IPS DF 4.7 (cell line): ENCODE measurements around the gene NEURL1B.
"Not testable (repeated sequence)": the region's sequence is repeated elsewhere in the genome, so short reads cannot be mapped to it uniquely, and the experiment has no call there.

Experiments used
- DNase-seq: peaks from one replicate; pipeline ENCODE4 v3.0.0-alpha.2; 2013; ENCODE audit warnings: low spot score; ENCODE audit errors: extremely low read depth

Gene NEURL1B

GRCh38 chr5:172676914-172677475 lies 35.9 kb downstream of the NEURL1B start:
- DNase-seq = no peak

- DNase-seq = not testable (repeated sequence)
These were observed 37.4 kb downstream of the NEURL1B start for GRCh38 chr5:172678362-172678874.

GRCh38 chr5:172678902-172679301 lies 37.8 kb downstream of the NEURL1B start:
- no peak for DNase-seq

DNA sequence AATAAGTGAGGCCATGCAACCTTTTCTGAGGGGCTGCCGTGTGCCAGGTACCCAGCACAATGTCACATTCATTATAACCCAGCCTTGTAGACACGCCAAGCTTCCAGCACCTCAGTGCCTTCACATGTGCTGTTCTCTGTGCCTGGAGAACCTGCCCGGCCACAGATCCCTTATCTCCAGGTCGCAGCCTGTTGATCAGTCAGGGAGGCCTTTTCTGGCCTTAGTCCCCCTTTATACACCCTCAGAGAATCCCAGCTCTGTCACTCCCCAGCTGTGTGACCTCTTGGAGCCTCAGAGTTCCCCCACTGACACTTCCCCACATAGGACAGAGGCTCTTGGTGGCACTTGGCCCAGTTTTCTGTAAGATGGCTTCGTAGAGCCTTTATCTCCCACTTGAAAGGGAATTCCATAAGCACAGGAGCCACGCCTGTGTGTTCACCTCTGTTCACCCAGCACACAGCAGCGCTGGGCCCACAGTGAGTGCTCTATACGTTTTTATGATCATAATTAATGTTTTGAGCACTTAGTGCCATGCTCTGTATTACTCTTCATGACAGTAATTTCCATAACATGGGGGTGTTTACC lies 38.7 kb downstream of the NEURL1B start:
- no peak for DNase-seq

DNA sequence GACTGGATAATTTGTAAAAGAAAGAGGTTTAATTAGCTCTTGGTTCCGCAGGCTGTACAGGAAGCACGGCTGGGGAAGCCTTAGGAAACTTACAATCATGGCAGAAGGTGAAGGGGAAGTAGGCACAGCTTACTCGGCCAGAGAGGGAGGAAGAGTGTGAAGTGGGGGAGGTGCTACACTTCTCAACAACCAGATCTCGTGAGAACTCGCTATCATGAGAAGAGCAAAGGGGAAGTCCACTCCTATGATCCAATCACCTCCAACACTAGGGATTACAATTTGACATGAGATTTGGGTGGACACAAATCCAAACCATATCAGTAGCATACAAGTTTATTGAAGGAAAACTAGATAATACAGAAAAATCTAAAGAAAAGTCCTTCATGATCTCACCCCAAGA lies 39.9 kb downstream of the NEURL1B start:
- DNase-seq = no peak

DNA sequence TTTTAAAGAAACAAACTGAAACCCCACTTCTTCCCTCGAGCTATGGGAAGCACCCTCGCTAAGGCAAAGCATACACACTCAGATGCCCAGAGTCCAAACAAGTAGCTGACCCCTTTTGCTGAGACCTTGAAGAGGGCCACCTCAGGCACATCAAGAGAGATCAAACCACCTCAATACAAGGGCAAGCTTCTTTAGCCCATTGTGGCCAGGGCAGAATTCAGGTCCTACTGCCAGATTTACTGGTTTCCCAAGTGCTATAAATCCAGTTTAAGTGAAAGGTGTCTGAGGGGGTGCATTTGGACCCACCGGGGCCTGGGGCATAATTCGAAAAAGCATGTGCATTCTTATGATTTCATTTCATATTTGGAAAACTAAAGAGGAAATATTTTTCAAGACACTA lies 40.4 kb downstream of the NEURL1B start:
- no peak for DNase-seq

DNA sequence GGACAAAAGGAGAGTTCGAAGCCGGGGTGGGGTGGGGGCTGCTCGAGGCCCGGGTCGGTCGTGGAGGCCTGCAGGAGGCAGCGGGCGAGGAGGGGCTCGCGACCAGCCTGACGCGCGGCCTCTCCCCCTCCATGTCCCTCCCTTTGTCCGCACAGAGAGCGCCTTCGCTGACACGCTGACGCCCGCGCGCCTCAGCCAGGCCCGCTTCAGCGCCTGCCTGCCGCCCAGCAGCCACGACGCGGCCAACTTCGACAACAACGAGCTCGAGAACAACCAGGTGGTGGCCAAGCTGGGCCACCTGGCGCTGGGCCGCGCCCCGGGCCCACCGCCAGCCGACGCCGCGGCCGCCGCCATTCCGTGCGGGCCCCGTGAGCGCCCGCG lies 42.2 kb downstream of the NEURL1B start:
- no peak for DNase-seq

DNA sequence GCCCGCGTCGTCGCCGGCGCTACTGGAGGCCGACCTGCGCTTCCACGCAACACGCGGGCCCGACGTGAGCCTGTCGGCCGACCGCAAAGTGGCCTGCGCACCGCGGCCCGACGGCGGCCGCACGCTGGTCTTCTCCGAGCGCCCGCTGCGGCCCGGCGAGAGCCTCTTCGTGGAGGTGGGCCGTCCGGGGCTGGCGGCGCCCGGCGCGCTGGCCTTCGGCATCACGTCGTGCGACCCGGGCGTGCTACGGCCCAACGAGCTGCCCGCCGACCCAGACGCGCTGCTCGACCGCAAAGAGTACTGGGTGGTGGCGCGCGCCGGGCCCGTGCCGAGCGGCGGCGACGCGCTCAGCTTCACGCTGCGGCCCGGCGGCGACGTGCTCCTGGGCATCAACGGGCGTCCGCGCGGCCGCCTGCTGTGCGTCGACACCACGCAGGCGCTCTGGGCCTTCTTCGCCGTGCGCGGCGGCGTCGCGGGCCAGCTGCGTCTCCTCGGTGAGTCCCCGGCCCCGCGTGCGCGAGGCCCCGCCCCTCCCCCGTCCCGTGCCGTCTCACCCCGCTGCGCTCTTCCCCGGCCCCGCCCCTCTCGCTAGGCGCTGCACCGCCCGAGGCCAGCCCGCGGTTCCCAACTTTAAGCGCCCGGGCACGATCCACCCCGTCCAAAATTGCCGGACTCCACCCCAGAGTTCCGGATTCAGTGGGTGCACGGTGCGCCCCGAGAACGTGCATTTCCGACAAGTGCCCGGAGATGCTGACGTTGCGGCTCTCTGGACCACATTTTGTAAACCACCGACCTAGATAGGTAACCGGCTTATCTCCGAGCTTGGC lies 42.8 kb downstream of the NEURL1B start:
- no peak for DNase-seq

- DNase-seq = no peak
These were observed 44.0 kb downstream of the NEURL1B start for GRCh38 chr5:172685091-172685490.

DNA sequence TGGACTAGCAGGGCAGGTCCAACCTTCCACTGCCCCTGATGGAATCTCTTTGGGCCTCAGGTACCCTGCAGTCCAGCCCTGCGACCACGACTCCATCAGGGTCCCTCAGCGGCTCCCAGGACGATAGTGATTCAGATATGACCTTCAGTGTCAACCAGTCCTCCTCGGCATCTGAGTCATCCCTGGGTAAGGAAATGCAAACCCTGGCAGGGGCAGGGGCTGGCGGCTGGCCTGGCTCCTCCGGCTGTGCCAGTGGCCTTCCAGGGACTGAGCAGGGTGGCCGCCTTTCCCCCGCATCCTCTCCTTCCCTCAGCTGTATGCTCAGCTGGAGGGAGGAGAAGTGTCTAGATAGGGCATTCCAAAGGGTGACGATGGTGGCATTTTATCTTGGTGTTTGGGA lies 45.0 kb downstream of the NEURL1B start:
- DNase-seq = no peak

DNA sequence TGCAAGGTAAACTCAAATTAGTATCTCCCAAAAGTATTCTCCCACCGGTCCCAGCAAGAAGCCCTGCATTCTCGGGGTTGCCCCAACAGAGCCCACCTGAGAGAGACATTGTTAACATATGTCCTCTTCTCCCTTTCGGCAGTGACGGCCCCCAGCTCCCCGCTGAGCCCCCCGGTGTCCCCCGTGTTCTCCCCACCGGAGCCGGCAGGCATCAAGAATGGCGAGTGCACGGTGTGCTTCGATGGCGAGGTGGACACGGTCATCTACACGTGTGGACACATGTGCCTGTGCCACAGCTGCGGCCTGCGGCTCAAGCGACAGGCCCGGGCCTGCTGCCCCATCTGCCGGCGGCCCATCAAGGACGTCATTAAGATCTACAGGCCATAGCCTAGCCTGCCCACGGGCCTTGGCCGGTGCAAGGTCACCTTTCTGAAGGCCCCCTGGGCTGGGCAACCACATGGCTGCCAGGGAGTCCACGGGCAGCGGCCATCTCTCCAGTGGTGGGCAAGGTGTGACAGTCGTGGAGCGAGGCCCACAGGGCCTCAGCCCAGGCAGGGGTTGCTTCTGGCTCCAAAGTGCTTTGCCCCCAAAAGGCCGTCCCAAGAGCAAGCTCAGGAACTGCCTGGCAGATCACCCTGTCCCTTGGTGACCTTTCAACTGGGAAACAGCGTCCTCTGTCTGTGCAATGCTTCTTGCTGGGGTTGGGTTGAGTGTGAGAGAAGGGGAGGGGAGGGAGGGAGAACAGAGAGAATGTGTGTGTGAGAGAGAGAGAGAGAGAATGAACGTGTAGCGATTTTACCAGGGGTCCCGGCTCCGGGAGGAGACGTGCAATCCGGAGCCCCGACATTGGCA lies 45.7 kb downstream of the NEURL1B start:
- DNase-seq = no peak

DNA sequence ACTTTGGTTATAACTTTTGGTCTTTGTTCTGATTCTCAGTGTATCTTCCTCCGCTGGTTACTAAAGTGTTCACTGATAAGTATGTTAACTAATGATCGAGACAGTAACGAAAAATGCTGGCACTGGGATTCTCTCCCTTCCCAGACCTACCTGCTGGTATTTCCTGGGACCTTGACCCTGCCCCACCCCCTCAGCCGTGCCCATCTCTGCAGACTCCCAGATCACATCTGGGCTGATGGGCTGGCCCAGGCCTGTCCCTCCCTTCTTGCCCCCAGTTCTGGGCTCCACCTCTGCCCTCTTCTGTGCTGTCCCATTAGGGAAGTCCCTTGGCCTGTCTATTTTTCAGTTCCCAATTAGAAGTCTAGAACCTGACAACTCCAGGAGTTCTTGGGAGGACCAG lies 46.9 kb downstream of the NEURL1B start:
- no peak for DNase-seq

GRCh38 chr5:172688349-172689217 lies 47.5 kb downstream of the NEURL1B start:
- no peak for DNase-seq

GRCh38 chr5:172689218-172689572 lies 48.1 kb downstream of the NEURL1B start:
- no peak for DNase-seq

- no peak for DNase-seq
These were observed 48.7 kb downstream of the NEURL1B start for GRCh38 chr5:172689801-172690200.

GRCh38 chr5:172690258-172691075 lies 49.4 kb downstream of the NEURL1B start:
- no peak for DNase-seq

GRCh38 chr5:172691886-172692285 lies 50.8 kb downstream of the NEURL1B start:
- DNase-seq = no peak

DNA sequence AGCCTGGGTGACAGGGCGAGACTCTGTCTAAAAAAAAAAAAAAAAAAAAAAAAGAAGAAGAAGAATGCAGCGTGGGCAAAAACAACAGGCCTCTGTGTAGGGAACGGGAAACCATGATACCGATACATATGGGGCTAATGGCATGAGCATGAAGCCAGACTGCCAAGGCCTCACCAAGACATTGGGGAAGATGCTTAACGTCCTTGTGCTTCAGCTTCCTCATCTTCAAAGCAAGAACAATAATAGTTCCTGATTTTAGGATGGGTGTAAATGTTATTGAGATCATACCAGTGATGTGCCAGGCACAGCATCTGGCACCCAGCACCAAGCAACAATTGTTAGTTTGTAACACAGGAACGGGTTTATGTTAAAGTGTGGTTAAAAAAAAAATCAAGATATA lies 51.4 kb downstream of the NEURL1B start:
- DNase-seq = no peak

DNA sequence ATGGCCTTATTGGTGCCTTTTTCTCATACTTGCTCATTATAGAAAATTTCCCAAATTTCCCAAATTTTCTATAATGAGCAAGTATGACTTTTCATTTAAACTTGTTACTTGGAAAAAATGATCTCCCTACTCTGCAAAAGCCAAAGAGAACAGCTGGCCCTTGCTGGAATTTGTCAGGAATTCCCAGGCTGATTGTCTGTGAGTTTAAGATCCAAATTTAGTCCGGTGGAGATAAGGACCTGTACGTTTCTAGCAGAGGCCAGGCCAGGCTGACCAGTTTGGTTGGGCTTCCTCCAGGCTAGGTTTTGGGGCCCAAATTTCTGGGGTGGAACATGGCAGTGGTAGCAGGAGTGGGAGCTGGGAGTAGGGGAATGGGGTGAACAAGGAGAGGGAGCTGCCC lies 51.9 kb downstream of the NEURL1B start:
- DNase-seq = no peak

DNA sequence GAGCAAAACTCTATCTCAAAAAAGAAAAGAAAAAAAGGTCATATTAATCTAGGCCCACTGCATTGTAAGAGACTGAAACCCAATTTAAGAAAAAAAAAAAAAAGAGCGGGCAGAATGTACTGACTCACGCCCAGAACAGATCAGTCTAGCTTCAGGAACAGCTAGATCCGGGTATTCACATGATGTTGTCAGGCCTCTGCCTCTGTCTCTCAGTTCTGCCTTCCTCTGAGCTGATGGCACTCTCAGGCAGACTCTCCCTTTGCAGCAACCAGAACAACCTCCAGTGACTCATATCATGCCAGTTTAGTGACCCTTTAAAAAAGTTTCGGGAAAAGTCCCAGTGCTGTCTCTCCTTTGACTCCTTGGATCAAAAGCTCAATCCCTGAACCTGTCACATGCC lies 53.0 kb downstream of the NEURL1B start:
- no peak for DNase-seq
